ENCODE measurements around the gene SLC22A31.

Gene SLC22A31

DNA sequence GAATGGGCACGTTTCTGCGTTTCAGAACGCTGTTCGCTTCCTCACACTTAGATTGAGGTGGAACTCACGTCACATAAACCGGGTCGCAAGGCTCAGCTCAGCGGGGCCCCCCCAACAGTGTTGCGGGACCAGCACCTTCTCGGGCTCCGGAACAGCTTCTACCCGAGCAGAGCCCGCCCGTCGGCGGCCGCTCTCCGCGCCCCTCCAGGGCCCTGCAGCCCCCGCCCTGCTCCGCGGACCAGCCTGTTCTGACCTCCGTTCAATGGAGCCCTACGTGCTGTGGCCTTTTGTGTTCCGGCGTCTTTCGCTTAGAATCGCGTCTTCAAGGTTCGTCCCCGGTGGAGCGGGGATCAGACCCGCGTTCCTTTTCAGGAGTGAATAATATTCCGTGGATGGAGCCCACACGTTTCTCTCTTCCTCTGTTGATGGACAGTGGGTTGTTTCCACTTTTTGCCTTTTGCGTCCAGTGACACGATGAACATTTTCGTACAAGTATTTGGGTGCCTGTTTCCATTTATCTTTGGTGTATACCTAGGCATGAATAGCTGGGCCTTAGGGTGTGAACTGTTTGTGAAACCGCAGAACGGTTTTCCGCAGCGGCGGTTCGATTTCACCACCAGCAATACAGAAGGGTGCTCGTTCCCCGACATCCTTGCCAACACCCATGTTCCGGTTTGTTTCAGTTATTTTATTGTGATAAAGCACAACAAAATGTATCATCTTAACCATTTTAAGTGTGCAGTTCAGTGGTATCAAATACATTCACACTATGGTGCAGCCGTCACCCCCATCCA lies 2.3 kb upstream of the SLC22A31 start:
- no peak for DNase-seq (ENCODE audit: low read depth)
- TF ChIP-seq, protein P1, sequence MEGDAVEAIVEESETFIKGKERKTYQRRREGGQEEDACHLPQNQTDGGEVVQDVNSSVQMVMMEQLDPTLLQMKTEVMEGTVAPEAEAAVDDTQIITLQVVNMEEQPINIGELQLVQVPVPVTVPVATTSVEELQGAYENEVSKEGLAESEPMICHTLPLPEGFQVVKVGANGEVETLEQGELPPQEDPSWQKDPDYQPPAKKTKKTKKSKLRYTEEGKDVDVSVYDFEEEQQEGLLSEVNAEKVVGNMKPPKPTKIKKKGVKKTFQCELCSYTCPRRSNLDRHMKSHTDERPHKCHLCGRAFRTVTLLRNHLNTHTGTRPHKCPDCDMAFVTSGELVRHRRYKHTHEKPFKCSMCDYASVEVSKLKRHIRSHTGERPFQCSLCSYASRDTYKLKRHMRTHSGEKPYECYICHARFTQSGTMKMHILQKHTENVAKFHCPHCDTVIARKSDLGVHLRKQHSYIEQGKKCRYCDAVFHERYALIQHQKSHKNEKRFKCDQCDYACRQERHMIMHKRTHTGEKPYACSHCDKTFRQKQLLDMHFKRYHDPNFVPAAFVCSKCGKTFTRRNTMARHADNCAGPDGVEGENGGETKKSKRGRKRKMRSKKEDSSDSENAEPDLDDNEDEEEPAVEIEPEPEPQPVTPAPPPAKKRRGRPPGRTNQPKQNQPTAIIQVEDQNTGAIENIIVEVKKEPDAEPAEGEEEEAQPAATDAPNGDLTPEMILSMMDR (IDR thresholded peaks at IDR 0.05; ENCODE audit: low read depth, low read length, missing control alignments) = no peak
- in situ Hi-C loops (cut with HindIII; ENCODE audit: low sequenced_read_pairs) = loop anchor here (5.0 to 25.0 kb wide), 3 partner anchors 85 to 448 kb away; no protein-coding TSS in a partner anchor
- H3K4me3 ChIP-seq (ENCODE audit: low read depth, low read length) = no peak overlapping the region

- no peak for DNase-seq (ENCODE audit: low read depth)
- in situ Hi-C loops (cut with HindIII; ENCODE audit: low sequenced_read_pairs) = loop anchor here (5.0 to 25.0 kb wide), 3 partner anchors 84 to 447 kb away; no protein-coding TSS in a partner anchor
- TF ChIP-seq, protein P1 (IDR thresholded peaks at IDR 0.05; ENCODE audit: low read depth, low read length, missing control alignments) = no peak
- H3K4me3 ChIP-seq (ENCODE audit: low read depth, low read length) = no peak overlapping the region
Observed at GRCh38 chr16:89201439-89202377, 1.4 kb upstream of the SLC22A31 start.

GRCh38 chr16:89200850-89201411 lies 594 bp upstream of the SLC22A31 start:
- DNase-seq (ENCODE audit: low read depth) = no peak
- in situ Hi-C loops (cut with HindIII; ENCODE audit: low sequenced_read_pairs) = loop anchor here (5.0 to 25.0 kb wide), 3 partner anchors 84 to 446 kb away; no protein-coding TSS in a partner anchor
- TF ChIP-seq, protein P1 (IDR thresholded peaks at IDR 0.05; ENCODE audit: low read depth, low read length, missing control alignments) = no peak
- no peak overlapping the region for H3K4me3 ChIP-seq (ENCODE audit: low read depth, low read length)

GRCh38 chr16:89199241-89200123 lies 855 bp downstream of the SLC22A31 start:
- no peak for DNase-seq (ENCODE audit: low read depth)
- in situ Hi-C loops (cut with HindIII; ENCODE audit: low sequenced_read_pairs) = loop anchor here (5.0 to 25.0 kb wide), 3 partner anchors 82 to 445 kb away; no protein-coding TSS in a partner anchor
- no peak overlapping the region for H3K4me3 ChIP-seq (ENCODE audit: low read depth, low read length)
- TF ChIP-seq, protein P1 (IDR thresholded peaks at IDR 0.05; ENCODE audit: low read depth, low read length, missing control alignments) = no peak

DNA sequence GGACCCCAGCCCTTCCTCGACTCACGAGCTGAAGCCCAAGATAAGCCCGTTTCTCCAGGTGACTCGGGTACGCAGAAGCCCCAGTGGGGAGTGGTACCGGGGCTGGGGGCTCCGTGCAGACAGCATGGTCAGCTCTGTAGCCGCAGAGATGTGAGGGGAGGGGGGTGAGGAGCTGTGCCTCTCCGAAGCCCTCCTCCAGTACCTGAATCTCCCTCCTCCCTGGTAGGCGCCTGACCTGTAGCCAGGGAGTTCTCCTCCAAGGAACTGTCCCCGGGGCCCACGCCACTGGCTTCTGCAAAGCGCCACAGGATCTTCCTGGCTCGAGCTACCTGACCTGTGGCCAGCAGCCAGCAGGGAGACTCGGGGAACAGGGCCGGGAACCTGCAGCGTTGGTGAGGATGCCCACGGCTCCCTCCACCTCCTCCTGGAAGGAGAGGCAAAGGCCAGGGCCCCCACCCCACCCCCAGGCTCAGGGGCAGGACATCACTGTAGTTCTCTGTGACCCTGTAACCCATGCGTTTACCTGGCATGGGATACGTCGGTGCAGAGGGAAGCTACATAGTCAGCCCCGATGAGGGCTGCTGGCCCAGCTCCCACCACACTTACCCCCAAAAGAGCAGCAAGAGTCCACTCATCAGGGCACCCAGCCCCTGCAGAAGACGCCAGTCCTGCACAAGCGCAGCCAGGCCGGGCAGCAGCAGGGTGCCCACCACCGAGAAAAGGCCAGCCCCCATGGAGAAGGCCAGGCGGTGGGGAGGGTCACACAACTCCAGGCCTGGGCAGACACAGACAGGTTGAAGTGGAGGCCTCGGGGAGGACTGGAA lies 1.7 kb downstream of the SLC22A31 start:
- no peak for DNase-seq (ENCODE audit: low read depth)
- TF ChIP-seq, protein P1 (IDR thresholded peaks at IDR 0.05; ENCODE audit: low read depth, low read length, missing control alignments) = no peak
- H3K4me3 ChIP-seq (ENCODE audit: low read depth, low read length) = no peak overlapping the region
- in situ Hi-C loops (cut with HindIII; ENCODE audit: low sequenced_read_pairs) = no loop called here

Data from astrocyte of the cerebellum (primary cell).